Kidney capillary endothelial cell (primary cell): ENCODE measurements around the gene EIPR1.

ENCODE experiments used
- DNase-seq: peaks from one replicate; pipeline ENCODE4 v3.0.0-alpha.2; 2018; ENCODE audit warnings: low spot score

EIPR1 gene

DNA sequence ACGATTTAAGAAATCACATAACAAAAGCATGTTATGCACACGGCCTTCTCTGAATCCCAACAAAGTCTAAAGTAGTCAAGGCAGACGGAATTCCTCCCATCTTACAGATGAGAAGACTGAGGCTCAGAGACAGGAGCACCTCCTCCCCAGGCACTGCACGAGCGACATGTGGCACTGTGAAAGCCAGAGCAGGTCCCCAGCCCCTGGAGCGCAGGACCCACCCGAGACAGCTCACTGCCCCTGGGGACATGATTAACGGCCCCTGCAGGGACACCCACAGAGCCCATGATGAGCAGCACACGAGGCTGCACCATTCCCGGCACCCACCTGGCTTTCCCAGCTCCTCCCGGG lies 53.6 kb downstream of the EIPR1 start:
- DNase-seq = no peak

DNA sequence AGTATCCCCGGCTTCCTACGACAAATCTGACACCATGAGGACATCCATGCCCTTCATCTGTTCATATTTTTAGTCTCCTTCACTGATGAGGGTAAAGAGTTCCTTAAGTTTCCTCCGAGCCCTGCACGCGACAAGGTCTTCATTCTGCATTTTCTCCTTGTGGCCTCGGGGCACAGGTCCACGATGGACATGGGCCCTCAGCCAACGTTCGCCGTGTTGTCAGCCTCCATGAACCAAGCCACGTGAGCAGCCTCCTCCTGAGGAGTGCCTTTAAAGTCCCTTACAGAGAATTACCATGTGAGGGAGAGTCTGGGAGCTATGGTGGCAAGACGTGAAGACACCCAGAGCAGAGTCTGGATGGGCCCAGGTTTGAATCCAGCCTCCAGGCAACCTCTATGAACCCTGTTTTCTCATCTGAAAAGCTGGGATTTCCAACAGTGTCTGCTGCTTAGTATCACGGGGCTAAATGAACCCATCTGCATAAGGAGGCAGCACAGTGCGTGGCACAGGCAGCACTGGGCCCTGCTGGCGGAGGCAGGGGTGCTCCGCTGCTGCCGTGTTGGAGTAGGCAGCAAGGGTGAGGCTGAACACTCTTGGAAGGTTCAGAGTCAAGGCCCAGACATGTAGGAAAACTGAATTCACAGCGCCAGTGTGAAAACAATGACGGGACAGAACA lies 54.1 kb downstream of the EIPR1 start:
- DNase-seq = no peak

- no peak for DNase-seq
Measured at GRCh38 chr2:3322311-3322970, 55.2 kb downstream of the EIPR1 start.

GRCh38 chr2:3321825-3322224 lies 55.8 kb downstream of the EIPR1 start:
- no peak for DNase-seq

DNA sequence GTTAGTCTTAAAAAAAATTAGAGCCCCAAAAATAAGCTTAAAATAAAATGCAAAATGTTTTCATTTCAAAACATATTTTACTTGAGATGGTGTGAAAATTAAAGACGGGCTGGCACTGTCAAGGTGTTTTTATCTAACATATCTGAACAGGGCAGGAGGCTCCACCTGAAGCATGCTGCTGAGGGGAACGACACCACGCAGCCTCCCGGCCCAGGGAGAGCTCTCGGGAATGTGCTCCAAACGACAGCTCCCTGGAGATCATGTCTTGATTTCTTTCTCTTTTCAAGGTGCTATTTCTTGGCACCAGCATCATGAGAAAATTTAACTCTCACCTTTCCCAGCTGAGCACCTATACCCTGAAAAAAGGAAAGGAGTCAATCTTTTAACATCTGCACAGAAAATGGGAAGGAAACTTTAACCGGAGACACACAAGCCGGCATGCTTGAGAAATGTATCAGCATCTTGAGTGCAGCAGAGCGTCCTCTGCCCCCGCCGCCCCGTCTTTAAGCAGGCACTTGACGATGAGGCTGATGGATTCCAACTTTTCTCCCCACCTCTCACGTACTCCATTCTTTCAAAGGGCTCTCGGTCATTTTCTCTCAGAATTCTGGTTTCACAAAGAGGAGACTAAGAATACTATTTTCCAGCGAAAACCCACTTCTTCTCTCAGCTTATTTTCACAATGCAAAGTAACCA lies 56.6 kb downstream of the EIPR1 start:
- no peak for DNase-seq

GRCh38 chr2:3319745-3320566 lies 57.7 kb downstream of the EIPR1 start:
- DNase-seq = no peak

- no peak for DNase-seq
Measured at GRCh38 chr2:3319134-3319533, 58.5 kb downstream of the EIPR1 start.

GRCh38 chr2:3317871-3318590 lies 59.6 kb downstream of the EIPR1 start:
- no peak for DNase-seq

DNA sequence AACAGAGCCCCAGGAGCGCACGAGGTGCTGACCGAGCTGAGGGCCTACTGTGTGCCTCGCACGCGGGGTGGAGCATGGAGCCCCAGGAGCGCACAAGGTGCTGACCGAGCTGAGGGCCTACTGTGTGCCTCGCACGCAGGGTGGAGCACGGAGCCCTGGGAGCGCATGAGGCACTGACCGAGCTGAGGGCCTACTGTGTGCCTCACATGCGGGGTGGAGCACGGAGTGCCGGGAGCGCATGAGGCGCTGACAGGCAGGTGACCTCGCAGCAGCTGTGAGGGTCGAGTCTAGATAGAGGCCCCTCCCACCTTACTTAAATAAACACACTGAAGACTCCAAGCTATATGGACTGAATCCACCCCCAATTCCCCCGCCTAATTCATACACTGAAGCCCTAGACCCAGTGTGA lies 60.3 kb downstream of the EIPR1 start:
- no peak for DNase-seq

GRCh38 chr2:3316456-3317276 lies 61.0 kb downstream of the EIPR1 start:
- no peak for DNase-seq

GRCh38 chr2:3314626-3315025 lies 63.0 kb downstream of the EIPR1 start:
- DNase-seq = no peak

GRCh38 chr2:3313781-3314375 lies 63.7 kb downstream of the EIPR1 start:
- peak; percentile 3 for DNase-seq

- no peak for DNase-seq
Measured at GRCh38 chr2:3312576-3313345, 64.9 kb downstream of the EIPR1 start.

DNA sequence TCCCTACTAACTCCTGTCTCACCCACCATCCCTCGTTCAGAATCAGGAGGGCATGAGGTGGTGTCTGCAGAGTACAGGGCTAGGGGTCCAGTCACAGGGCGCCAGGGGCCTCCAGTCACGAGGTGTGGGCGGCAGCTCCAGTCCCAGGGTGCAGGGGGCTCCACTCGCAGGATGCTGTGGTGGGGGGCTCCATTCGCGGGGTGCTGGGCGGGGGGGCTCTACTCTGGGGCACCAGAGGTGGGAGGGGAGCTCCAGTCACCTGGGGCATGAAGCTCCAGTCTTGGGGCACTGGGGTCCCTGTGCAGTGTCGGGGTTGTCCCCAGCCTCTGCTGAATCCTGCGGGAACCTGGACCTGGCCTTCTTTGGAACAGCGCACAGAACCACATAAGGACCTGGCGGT lies 66.0 kb downstream of the EIPR1 start:
- DNase-seq = no peak

GRCh38 chr2:3309496-3310355 lies 67.9 kb downstream of the EIPR1 start:
- DNase-seq = no peak

DNA sequence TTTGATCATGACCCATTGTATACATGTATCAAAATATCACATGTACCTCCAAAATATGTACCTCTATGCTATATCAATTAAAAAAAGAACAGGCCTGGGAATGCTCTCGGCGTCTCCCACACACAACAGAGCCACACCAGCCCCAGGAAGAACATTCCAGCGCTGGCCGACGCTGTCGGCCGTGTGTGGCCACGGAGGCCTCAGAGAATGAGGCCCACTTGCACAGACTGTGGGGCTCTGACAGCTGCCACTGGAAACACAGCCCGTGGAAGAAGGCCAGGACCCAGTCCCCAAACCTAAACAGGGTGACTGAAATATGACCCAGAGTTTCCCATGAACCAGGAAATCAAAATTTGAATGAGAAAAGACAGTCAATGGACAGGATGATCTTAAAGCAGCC lies 69.7 kb downstream of the EIPR1 start:
- no peak for DNase-seq

GRCh38 chr2:3307236-3307635 lies 70.4 kb downstream of the EIPR1 start:
- DNase-seq = no peak

DNA sequence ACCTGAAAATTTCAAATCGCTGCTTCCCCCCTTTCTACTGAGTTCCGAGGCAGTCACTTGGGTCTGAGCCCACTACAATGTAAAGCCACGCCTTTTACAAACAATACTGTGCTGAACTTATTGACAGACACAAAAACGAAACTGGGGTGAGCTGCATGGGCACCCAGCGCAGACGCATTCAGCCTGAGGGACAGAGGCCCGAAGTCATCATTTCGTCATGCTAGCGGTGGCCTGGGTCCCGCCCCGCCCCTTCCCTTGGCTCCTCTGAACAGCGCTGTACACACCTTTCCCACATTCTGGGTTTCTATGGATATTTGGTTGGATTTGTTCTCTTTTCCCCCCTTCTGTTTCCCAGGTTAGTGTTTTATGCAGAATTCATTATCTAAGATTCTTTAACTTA lies 71.7 kb downstream of the EIPR1 start:
- DNase-seq = no peak

GRCh38 chr2:3305431-3305830 lies 72.2 kb downstream of the EIPR1 start:
- DNase-seq = no peak
